A673 (cell line): ENCODE measurements around the gene HIVEP1. TPM values are rescaled to one million over a fixed set of nuclear protein-coding genes. Genes with fewer than 3 reads are reported as not detected.
"Not testable (repeated sequence)": the region's sequence is repeated elsewhere in the genome, so short reads cannot be mapped to it uniquely, and the experiment has no call there.

Experiments
- BruUV-seq: library from RNA; stranded (reverse); fragments of 400-500 nt; replicated peaks from 2 replicates; lab custom pipeline; 2021; lab: Mats Ljungman, UMichigan
- CTCF ChIA-PET: fragments of 300-600 bp; sonication (Branson Sonifier 250); formaldehyde crosslinking; loops from one replicate; lab custom pipeline; 2022; ENCODE audit warnings: antibody characterized with exemption; lab: Charles Lee
- POLR2A ChIA-PET: fragments of 300-600 bp; sonication (Branson Sonifier 250); formaldehyde crosslinking; loops from one replicate; lab custom pipeline; 2022; ENCODE audit warnings: antibody characterized with exemption; ENCODE audit not compliant: low non-redundant PET; lab: Charles Lee
- DNase-seq: peaks from one replicate; pipeline ENCODE4 v3.0.0-alpha.2; 2015; ENCODE audit warnings: low spot score
- H3K27ac ChIP-seq: fragments of 200-600 bp; sonication (generic); 2 replicates; pipeline ENCODE4 v1.5.1; 2016; ENCODE audit warnings: mixed run types, low read depth, mild to moderate bottlenecking, mixed read lengths, antibody characterized with exemption, low read length; ENCODE audit not compliant: poor library complexity, severe bottlenecking
- H3K27me3 ChIP-seq: fragments of 200-600 bp; sonication (generic); replicated peaks from 2 replicates; pipeline ENCODE4 v1.6.1; 2017; ENCODE audit warnings: mixed run types, low read depth, mild to moderate bottlenecking, mixed read lengths, antibody characterized with exemption, low read length; ENCODE audit not compliant: insufficient read depth, poor library complexity
- H3K36me3 ChIP-seq: fragments of 200-600 bp; sonication (generic); 2 replicates; pipeline ENCODE4 v1.6.1; 2016; ENCODE audit warnings: mixed run types, mild to moderate bottlenecking, mixed read lengths, antibody characterized with exemption, low read length; ENCODE audit not compliant: insufficient read depth, poor library complexity, severe bottlenecking
- H3K4me1 ChIP-seq: fragments of 200-600 bp; sonication (generic); 2 replicates; pipeline ENCODE4 v1.6.1; 2017; ENCODE audit warnings: mixed run types, mild to moderate bottlenecking, mixed read lengths, antibody characterized with exemption, low read length; ENCODE audit not compliant: insufficient read depth, poor library complexity, severe bottlenecking
- H3K4me3 ChIP-seq: fragments of 200-600 bp; sonication (generic); 2 replicates; pipeline ENCODE4 v1.5.1; 2016; ENCODE audit warnings: low read depth, mixed run types, mild to moderate bottlenecking, mixed read lengths, low read length; ENCODE audit not compliant: poor library complexity, severe bottlenecking
- H3K9me3 ChIP-seq: fragments of 200-600 bp; sonication (generic); 2 replicates; pipeline ENCODE4 v1.6.1; 2016; ENCODE audit warnings: mixed run types, low read depth, mild to moderate bottlenecking, mixed read lengths, antibody characterized with exemption, low read length; ENCODE audit not compliant: poor library complexity, severe bottlenecking
- CTCF ChIP-seq: fragments of 300-800, 200-600 bp; sonication (generic); conservative IDR thresholded peaks from 2 replicates; pipeline ENCODE4 v1.5.1; 2017; ENCODE audit warnings: low read depth, mild to moderate bottlenecking, antibody characterized with exemption, low read length, moderate library complexity, mixed read lengths
- EZH2 ChIP-seq: fragments of 200-600 bp; sonication (generic); IDR thresholded peaks from 2 replicates; pipeline ENCODE4 v1.6.1; 2017; ENCODE audit warnings: borderline replicate concordance, low read depth, mild to moderate bottlenecking, mixed read lengths, antibody characterized with exemption, low read length; ENCODE audit not compliant: poor library complexity, severe bottlenecking
- intact Hi-C: fragments of 100-400 bp; cut with micrococcal nuclease; formaldehyde crosslinking; loops from one replicate; pipeline ENCODE4 v1.10.0; 2022; ENCODE audit not compliant: unreplicated experiment
- total RNA-seq: library from RNA; stranded (reverse); gene quantifications from 2 replicates; pipeline ENCODE4 v1.2.3, GENCODE V29; 2021

The HIVEP1 gene
- total RNA-seq, 1 experiment from 2014 or later, result 21.5 TPM

- no peak for DNase-seq
- H3K36me3 ChIP-seq, result no peaks in the 10 kb centered on the region
- H3K4me1 ChIP-seq, result peaks cover 7% of the 10 kb centered on the region
- no peaks in the 10 kb centered on the region for H3K9me3 ChIP-seq
- no peak for TF ChIP-seq CTCF
- no peak for TF ChIP-seq EZH2
- H3K4me3 ChIP-seq, result no peak overlapping the region
- H3K27ac ChIP-seq, result no peak overlapping the region
- ChIA-PET POLR2A (no interaction called here), CTCF (no interaction called here)
- intact Hi-C loops, result no loop called here
- no TSS peak for BruUV-seq
- H3K27me3 ChIP-seq, result no peaks in the 10 kb centered on the region
Observed at GRCh38 chr6:12175626-12176025, 163.5 kb downstream of the HIVEP1 start.

GRCh38 chr6:12176782-12177181 lies 164.7 kb downstream of the HIVEP1 start:
- H3K4me3 ChIP-seq, H3K4me1 ChIP-seq, POLR2A ChIA-PET, DNase-seq, H3K27me3 ChIP-seq, intact Hi-C loops, H3K36me3 ChIP-seq, CTCF ChIA-PET, H3K9me3 ChIP-seq, H3K27ac ChIP-seq, BruUV-seq: not testable (repeated sequence)

- no peaks in the 10 kb centered on the region for H3K36me3 ChIP-seq
- no peaks in the 10 kb centered on the region for H3K4me1 ChIP-seq
- no peak for TF ChIP-seq CTCF
- no peak for TF ChIP-seq EZH2
- no peaks in the 10 kb centered on the region for H3K9me3 ChIP-seq
- no TSS peak for BruUV-seq
- POLR2A ChIA-PET, result no interaction called here
- no peak for DNase-seq
- no peaks in the 10 kb centered on the region for H3K27me3 ChIP-seq
- no peak overlapping the region for H3K4me3 ChIP-seq
- intact Hi-C loops, result no loop called here
- no peak overlapping the region for H3K27ac ChIP-seq
- CTCF ChIA-PET, result no interaction called here
Observed at GRCh38 chr6:12178521-12178920, 166.4 kb downstream of the HIVEP1 start.

GRCh38 chr6:12181481-12181880 lies 169.4 kb downstream of the HIVEP1 start:
- Histone ChIP-seq H3K27ac (no peak overlapping the region), H3K4me1 (no peaks in the 10 kb centered on the region), H3K4me3 (no peak overlapping the region), H3K36me3 (no peaks in the 10 kb centered on the region), H3K9me3 (no peaks in the 10 kb centered on the region), H3K27me3 (no peaks in the 10 kb centered on the region)
- BruUV-seq, result no TSS peak
- ChIA-PET CTCF (no interaction called here), POLR2A (no interaction called here)
- no peak for DNase-seq
- intact Hi-C loops, result no loop called here
- TF ChIP-seq CTCF, result no peak
- no peak for TF ChIP-seq EZH2
